Tibial nerve (tissue), 4 donors: ENCODE results near the gene BMPR1B.

ENCODE experiments used
- CTCF ChIP-seq, 5 experiments: fragments of 200-600 bp in 3 of 5; fragments of 450-650 bp in 2 of 5; sonication (generic) in 3 of 5; IDR thresholded peaks; one replicate each; pipeline ENCODE4 v1.5.1; 2016 to 2019; ENCODE audit warnings: antibody characterized with exemption in 5 of 5, mild to moderate bottlenecking in 3 of 5, moderate library complexity in 2 of 5
- EP300 ChIP-seq, 2 donors: sonication (generic); formaldehyde crosslinking; IDR thresholded peaks; one replicate each; pipeline ENCODE4 v1.6.1; 2017; ENCODE audit warnings: antibody characterized with exemption in 2 of 2, mild to moderate bottlenecking in 1 of 2
- POLR2A ChIP-seq, 2 donors: fragments of 450-650 bp; IDR thresholded peaks; one replicate each; pipeline ENCODE4 v1.6.1; 2017; ENCODE audit warnings: antibody characterized with exemption in 2 of 2, mild to moderate bottlenecking in 2 of 2, moderate library complexity in 2 of 2

DNA sequence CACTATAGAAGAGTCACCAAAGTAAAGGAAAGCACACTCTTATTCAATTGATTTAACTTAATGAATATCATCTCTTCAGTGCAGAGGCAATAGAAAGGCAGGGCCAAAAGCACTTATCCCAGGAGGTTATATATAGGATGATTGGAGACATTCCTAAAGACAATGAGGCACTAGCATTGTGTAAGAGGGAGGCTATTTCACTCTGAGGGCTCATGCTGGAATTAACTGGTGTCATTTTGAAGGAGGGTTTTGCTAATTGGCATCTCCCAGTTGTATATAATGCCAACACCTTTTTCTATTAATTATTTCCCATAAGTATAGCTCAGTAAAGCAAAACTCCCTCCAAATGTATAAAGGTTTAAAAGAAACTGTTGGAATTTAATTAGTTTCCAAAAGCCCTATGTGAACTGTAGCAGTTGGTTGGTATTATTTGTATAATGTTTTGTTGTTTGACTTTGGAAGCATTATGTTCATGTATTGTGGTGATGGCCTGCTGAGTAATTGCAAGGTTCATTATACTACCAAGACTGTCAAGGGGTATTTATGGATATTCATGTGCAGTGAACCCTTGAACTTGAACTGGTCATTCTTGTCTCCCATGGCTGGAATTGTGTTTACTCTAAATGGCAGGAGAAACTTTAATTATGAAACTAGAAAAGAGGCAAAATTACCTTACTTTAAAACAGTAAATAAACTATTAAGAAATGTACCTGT lies 270.3 kb downstream of the BMPR1B start:
- TF ChIP-seq CTCF (IDR thresholded peaks at IDR 0.05) (no peak), POLR2A (IDR thresholded peaks at IDR 0.05) (no peak), EP300 (IDR thresholded peaks at IDR 0.05) (no peak)
